ENCODE data around the gene PLAAT2.
"Not testable (repeated sequence)": the region's sequence is repeated elsewhere in the genome, so short reads cannot be mapped to it uniquely, and the experiment has no call there.

PLAAT2 gene

DNA sequence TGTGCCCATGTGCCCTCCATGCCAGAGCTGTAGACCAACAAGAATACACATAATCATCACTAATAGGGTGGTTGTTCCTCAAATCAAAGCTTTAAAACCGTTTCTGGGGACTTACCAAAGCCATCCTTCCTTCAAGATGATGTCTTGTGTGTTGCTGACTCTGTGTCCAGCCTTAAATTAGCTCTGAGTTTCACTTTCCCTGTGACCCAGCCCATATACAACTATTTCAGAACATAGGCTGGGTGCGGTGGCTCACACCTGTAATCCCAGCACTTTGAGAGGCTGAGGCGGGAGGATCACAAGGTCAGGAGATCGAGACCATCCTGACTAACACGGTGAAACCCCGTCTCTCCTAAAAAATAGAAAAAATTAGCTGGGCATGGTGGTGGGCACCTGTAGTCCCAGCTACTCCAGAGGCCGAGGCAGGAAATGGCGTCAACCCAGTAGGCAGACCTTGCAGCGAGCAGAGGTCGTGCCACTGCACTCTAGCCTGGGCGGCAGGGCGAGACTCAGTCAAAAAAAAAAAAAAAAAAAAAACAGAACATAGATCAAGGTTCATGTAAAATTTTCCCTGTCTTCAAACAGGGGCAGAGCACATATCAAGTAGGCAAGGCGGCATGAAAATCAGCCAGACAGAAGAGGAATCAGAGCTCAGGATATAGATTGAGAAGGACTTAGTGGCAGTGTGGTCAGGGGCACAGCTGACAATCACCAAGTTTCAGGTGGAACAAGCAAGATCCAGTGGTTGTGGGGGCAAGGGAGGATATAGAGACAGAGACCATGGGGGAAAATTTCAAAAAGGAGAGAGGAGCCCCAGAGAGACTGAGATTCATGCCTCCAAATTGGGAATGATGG is at the start of gene PLAAT2:
PLAAT2 (minus strand) TSS at position 179 of the 855 bp plus-strand sequence; CDS start at position 124, 55 bp downstream.
- DNase-seq (ENCODE audit: low read depth) = no peak

DNA sequence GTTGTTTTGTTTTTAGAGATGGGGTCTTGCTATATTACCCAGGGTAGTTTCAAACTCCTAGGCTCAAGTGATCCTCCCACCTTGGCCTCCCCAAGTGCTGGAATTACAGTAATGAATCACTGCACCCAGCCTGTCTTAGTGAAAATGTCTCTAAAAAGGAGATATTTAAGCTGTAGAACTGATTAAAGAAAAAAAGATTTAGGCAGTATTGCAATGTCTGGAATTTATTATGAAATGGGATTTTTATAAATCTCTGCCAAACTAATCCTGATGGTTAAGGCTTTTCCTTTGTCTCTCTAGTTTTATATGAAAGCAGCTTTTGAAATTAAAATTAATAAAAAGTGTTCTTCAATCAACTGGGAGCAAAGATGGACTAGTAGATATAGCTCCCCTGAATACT is 49.0 kb upstream of the PLAAT2 start:
- no peak for DNase-seq (ENCODE audit: low read depth)

DNA sequence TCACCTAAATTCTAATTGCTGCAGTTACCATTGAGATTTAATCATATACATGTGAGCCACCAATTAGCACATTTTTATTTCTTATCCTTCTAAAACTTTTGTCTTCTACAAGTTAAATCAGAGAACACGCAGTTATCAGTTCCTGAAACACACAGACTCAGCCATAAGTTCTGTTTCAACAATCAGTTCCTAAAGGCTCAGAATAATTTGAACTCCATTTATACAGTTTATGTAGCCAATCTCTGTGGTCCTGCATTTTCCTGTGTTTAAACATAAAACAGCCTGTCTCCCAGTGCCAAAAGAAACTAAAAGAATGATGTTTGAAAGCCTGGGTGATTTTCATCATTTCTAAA is 48.2 kb upstream of the PLAAT2 start:
- no peak for DNase-seq (ENCODE audit: low read depth)

DNA sequence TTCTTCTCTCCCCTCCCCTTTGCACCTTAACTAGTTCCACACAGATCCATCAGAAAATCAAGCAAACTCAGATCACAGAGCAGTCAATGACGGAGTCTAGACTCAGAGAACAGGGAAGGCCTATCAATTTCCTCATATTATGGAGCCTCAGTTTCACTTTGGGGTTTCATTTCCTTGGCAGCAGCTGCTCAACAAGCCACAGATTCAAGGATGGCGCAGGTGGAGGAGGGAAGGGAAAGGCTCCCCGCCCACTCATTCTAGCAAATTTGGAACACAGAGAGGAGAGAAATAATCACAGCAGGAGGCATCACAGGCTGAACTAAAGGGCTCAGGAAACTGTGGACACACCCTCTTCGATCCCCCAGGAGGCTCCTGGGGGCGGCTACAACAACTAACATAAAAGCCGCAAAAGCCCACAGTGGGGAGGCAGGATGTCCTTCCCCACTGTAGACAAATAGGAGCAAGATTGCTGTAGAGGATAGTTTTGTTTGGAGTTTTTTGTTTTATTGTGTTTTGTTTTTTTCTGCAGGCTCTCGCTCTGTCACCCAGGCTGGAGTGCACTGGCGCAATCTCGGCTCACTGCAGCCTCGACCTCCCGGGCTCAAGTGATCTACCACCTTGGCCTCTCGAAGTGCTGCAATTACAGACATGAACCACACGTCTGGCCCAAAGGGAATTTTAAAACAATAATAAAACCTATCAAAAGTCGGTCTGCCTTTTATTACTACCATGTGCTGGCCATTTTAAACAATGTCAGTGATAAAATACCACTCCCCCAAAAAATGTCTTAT is 47.6 kb upstream of the PLAAT2 start:
- DNase-seq (ENCODE audit: low read depth) = no peak

DNA sequence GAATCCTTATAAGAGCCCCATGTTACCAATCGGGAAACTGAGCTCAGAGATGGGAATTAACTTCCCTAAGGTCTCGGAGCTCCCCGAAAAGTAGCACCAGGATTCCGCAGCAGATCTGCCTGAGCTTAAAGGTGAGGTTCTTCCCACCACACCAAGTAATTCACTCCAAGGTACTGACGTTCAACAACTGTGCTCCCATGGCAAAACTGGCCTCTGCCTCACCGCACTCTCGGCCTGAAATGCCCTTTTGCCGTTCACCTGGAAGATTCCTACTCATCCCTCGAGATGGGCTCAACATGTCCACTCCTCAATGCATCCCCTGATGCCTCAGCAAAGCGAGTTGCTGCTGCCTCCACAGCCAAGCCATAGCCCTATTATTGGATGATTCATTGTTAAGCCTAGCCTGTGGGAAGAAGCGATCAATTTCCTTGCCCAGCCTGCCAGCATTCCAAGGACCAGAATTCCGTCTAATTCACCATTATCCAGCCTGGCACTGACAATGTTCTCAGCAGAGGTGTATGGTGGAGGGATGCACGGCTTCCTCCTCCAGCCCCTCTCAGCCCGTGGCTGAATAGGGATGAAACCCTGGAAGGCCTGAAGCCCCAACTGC is 46.9 kb upstream of the PLAAT2 start:
- DNase-seq (ENCODE audit: low read depth) = no peak

DNA sequence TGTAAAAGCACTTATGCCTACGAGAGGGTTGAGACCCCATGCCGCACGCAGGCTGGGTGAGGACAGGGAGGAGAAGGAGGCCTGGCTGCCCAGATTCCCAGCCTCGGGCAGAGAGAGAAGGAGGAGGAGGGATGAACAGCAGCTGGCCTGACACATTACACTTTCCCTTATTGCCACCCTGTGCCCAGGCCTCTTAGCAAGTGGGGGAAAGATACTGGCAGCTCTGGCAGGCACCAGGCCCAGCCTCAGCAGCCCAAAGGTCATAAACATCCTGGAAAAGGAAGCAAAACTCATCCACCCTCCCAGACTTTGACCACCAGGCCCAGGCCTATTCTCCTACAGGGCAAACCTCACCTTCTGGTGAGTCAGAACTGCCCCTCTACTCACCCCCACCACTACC is 46.4 kb upstream of the PLAAT2 start:
- DNase-seq (ENCODE audit: low read depth) = no peak

DNA sequence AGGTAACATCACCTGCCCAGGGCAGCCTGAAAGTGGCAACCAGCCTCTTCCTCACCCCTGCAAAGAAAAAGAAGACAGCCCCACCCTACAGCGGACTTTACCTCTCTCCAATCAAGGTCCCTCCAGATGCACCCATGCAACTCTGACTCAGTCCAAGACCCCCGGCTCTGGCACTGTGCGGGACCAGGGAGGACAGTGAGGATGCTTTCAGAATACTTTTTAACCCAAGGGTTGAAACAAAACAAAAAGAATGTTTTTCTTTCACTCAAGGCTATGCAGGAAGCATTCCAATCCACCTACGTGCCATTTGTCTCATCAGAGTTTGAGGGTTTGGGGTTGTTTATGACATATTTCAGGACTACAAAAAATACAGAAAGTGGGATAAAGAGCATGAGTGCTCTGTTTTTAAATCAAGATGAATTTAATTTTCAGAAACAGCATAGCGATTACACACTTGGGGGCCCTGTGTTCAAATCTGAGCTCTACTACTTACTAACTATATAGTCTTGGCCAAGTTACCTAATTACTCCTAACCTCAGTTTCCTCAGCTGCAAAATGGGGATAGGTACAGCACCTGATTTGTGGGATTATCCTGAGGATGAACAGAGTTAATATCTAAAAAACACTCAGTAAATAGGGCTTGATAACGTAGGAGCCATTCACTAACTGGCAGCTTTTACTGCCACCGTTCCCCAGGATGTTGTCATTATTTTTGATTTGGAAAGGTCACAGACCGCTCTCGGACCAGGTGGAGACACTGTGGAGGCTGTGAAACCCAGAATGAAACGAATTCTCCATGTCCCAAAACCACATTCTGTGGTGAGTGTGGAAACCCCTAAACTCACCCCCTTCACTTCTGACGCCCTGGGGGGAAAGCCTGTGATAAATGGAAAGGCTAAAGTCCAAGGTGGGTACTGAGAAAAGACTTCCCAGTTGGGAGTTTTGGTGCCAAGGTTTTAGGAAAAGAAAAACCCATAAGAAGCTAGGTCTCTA is 45.5 kb upstream of the PLAAT2 start:
- peak; percentile 85 for DNase-seq (ENCODE audit: low read depth)

DNA sequence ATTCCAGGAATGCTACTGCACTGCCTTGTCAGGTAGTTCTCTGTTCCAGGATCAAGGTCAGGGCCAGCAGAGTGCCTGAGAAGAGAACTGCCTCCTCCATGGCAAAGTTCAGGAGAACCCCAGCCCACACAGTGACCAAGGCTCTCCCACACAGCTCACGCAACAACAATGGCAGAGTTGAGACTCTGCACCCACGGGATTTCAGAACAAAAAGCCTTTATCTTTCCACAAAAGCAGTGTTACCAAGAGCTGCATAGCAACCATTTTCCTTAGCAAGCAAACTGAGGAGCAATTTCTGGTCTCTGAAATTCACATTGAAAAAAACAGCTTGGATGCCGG is 40.0 kb upstream of the PLAAT2 start:
- DNase-seq (ENCODE audit: low read depth) = no peak

DNA sequence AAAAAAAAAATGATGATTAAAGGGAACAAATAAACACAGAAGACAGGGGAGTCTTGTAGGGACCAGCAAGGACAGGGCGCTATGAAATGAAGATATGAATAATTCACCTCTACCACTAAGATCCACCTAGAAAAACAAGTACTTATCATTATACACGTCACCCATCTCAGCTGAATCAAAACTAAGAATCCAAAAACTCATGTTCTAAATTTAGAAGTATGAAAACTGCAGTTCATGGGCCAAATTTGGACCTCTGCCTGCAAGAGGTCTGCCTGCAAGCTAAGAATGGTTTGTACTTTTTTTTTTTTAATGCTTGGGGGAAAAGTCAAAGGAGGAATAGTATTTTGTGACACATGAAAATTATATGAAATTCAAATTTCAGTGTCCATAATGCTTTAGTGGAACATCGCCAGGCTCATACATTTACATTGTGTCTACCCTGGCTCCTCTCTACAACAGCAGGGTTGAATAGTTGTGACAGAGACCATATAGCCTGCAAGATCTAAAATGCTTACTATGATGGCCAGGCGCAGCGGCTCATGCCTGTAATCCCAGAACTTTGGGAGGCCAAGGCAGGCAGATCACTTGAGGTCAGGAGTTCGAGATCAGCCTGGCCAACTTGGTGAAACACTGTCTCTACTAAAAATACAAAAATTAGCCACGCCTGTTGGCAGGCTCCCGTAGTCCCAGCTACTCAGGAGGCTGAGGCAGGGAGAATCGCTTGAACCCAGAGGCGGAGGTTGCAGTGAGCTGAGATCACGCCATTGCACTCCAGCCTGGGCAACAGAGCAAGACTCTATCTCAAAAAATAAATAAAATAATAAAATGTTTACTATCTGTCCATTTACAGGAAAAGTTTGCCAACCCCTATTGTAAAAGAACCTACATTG is 39.4 kb upstream of the PLAAT2 start:
- DNase-seq (ENCODE audit: low read depth) = peak; percentile 76

DNA sequence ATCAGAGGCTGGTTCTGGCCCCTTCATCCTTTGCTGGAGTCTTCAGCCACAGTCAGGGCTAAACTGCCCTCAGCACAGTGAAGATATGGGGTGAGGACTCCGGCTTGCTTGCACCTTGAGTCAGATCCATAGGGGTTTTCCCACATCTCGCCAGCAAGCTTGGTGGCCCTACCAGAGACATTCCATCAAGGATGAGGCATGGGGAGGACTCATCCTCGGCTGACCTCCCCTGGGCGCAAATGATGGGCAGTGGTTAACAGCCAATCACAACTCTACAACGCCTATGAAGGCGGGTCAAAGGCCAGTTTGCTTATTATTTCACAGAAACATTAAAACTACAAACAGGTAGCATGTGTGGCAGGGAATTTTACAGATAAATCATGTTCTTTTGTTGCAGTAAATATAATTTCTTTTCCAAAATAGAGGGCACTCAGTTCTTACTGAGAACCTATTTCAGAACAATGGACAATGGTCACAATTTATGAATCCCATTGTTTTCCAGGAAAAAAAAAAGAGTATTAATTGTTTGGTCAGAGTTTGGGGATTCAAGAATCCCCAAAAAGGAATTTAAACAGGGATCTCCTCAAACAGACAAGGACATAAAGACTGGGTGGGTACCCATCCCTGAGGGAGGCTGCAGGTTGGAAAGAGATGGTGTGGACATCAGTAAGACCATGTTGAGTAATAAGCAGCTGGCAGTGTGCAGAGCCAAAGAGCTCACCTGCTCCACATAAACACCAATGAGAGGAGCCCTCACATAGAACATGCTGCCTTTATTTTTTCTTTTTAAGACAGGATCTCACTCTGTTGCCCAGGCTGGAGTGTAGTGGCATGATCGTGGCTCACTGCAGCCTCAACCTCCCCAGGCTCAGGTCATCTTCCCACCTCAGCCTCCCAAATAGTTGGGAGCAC is 36.3 kb upstream of the PLAAT2 start:
- peak; percentile 92 for DNase-seq (ENCODE audit: low read depth)

DNA sequence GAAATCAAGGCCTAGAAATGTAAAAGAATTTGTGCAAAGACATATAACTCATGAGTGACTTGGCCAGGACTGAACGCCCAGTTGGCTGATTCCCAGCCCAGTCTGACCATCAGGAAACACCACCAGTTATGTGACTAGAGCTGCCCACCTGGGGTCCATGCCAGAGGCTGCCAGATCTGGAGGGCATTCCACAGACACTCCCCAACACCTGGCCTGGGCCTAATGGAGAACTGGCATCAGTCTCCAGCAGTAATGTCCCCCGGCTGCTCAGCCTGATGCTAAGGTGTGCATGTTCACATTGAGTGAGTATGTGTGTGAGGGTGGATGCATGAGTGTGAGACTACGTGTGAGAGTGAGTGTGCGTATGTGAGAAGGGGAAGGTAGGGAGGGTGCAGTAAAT is 35.4 kb upstream of the PLAAT2 start:
- DNase-seq (ENCODE audit: low read depth) = no peak

DNA sequence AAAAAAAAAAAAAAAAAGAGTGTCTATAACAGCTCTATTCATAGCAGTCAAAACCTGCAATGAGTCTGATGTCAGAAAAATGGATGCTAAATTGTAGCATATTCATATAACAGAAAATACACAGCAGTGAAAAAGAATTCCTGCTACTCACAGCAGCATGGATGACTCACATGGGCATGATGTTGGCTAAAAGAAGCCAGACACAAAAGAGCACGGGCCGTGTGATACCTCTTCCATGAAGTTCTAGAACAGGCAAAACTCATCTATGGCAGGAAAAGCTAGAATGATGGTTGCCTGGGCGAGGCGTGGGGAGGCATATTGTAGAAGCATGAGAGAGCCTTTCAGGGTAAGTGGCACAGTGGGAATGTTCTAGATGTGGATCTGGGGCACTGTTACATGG is 32.1 kb upstream of the PLAAT2 start:
- DNase-seq (ENCODE audit: low read depth) = peak; percentile 39

DNA sequence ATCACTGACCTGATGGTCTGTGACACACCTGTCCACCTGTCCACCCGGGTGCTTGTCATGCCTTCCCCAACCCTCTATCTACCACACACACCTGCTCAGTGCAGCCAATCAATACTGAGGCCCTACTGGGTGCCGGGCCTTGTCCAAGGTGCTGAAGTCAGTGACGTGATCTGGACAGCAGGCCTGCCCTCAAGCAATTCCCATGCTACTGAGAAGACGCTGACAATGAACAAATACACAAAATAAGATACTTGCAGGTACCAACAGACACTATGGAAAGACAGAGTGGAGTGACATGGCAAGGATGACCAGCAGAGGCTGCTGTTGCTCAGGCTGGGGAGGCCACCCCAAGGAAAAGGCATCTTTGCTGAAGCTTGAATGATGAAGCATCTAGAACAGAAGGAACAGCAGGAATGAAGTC is 29.8 kb upstream of the PLAAT2 start:
- peak; percentile 54 for DNase-seq (ENCODE audit: low read depth)

DNA sequence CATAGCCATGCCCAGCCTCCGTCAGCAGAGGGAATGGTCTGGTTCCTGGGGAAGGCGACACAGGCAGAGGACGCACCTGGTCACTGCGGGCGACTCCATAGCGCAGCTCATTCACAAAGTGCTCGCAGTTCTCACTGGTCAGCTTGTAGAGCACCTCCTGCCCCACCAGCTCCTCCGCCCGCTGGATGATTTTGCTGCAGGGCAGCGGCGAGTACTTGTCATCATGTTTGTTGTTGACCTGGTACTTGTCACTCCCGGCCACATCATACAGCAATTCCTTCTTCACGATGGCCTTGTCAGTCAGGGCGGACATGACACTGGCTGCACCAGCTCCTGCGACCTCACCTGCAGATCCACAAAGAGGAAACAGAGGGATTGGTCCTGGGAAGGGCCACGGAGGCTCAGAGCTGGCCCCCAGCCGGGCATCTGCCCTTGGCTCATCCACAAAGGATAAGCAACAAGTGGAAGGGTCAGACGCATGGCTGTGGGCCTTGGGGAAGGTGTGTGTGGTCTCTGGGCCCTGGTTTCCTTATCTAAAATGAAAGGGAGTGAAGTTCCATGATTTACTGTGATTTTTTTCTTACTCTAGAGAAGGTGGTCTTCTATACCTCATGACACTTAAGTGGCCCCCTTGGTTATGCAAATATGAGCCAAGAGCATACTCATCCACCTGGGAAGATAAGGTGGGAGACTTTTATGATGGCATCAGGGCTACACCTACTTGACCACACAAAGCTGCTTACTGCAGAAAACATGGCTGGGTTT is 27.0 kb upstream of the PLAAT2 start:
- DNase-seq (ENCODE audit: low read depth) = no peak

DNA sequence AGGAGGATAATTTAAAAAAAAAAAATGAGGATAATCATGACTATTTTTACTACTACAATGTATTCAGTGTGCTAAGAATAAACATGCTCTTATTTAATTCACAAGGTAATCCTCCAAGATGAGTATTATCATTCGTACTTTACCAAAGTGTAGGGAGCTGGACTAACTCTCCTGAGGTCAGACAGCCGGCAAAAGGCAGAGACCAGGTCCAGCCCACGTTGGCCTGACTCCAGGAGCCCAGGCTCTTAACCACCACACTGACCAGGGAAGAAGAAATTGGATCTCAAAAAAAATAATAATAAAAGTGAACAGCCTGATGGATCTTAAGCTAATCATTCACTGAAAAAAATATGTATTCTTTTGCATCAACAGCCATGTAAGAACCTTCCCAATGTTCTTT is 25.8 kb upstream of the PLAAT2 start:
- DNase-seq (ENCODE audit: low read depth) = no peak

DNA sequence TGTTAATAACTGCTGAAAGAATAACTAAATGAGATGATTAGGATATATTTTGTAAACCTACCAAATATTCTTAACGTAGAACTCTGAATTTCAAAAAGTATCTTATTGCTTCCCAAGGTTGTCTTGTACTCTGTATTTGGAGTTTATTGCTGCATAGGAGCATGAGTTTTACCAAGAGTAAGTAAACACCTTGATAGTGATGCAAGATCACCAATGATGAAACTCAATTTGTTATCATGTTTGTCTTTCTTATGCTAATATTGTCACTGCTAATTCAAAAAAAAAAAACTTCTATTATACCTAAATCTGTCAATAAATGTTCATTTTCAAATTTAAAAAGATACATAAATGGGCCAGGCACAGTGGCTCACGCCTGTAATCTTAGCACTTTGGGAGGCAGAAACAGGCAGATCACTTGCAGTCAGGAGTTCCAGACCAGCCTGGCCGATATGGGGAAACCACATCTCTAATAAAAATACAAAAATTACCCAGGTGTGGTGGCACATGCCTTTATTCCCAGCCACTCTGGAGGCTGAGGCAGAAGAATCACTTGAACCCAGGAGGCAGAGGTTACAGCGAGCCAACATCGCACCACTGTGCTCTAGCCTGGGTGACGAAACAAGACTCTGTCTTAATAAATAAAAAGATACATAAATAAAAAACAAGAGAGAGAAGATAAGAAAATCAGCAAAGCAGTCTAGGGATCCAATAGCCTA is 23.4 kb upstream of the PLAAT2 start:
- no peak for DNase-seq (ENCODE audit: low read depth)

DNA sequence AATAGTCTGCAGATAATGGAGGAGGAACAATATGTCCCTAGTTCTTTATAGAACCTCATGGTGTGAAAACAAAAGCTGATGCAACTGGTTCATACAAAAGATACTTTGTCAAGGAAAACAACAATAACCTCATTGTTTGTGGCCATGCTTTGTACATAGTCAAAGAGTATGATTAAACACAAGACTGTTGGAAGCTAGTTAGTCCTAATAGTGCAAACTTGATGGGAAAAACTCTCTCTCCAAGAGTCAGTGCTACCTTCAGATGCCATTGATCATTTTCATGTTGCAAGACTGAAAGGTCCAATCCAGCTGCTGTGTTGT is 20.1 kb upstream of the PLAAT2 start:
- DNase-seq (ENCODE audit: low read depth) = no peak

DNA sequence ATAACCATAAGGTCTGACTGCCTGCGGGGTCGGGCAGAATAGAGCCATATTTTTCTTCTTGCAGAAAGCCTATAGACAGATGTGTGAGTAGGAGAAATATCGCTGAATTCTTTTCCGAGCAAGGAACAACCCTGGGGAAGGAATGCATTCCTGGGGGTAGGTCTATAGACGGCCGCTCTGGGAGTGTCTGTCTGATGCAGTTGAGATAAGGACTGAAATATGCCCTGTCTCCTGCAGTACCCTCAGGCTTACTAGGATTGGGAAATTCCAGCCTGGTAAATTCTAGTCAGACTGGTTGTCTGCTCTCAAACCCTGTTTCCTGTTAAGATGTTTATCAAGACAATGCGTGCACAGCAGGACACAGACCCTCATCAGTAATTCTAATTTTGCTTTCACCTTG is 18.0 kb upstream of the PLAAT2 start:
- not testable (repeated sequence) for DNase-seq (ENCODE audit: low read depth)

Measured in EH (cell line).